K562 (cell line): ENCODE results near the gene RAE1. TPM values are rescaled to one million over a fixed set of nuclear protein-coding genes. Genes with fewer than 3 reads are reported as not detected.

Experiments used
- ATAC-seq: fragments of 200-7000 bp; cut with Tn5 transposase; 3 replicates; pipeline ENCODE4 v1.9.1; 2020; ENCODE audit warnings: moderate library complexity
- Bru-seq: library from RNA; stranded (reverse); fragments of 400-500 nt; gene quantifications from one replicate; lab custom pipeline; 2021; lab: Mats Ljungman, UMichigan
- BruChase-seq, 2 experiments: library from RNA; stranded (reverse); fragments of 400-500 nt; gene quantifications; one replicate each; lab custom pipeline; 2021; lab: Mats Ljungman, UMichigan
- BruUV-seq: library from RNA; stranded (reverse); fragments of 400-500 nt; replicated peaks from 2 replicates; lab custom pipeline; 2021; lab: Mats Ljungman, UMichigan
- CTCF ChIA-PET: fragments of 300-600 bp; formaldehyde crosslinking; extraction: SDS; loops from one replicate; lab custom pipeline; 2021; ENCODE audit warnings: low intra/inter-chr PET ratio; lab: Yijun Ruan, JAX
- POLR2A ChIA-PET: fragments of 300-600, 350-650 bp; sonication (Branson Sonifier 250); formaldehyde crosslinking; extraction: SDS; loops from one replicate; lab custom pipeline; 2021; ENCODE audit warnings: antibody characterized with exemption, inconsistent platforms; lab: Yijun Ruan, JAX
- DNase-seq, 4 experiments: peaks; one replicate each; pipeline versions ENCODE4 v3.0.0 to v3.0.0-alpha.2; 2011 to 2018; ENCODE audit warnings: low spot score in 3 of 4, mixed read lengths in 3 of 4; ENCODE audit errors: extremely low read depth in 1 of 4
- FAIRE-seq: peaks from 2 replicates; lab custom pipeline; 2011; peaks lifted over from hg19 to GRCh38; lab: Jason Lieb, UNC
- H2AFZ ChIP-seq: 2 replicates; pipeline ENCODE4 v1.6.0; 2011; ENCODE audit warnings: low read depth, low read length, control low read depth, inconsistent platforms
- H3K27ac ChIP-seq: fragments of 200-600 bp; 3 replicates; pipeline ENCODE4 v1.8.0; 2011; ENCODE audit warnings: low read depth, mild to moderate bottlenecking, control low read depth, inconsistent platforms, low read length, moderate library complexity, mixed read lengths; ENCODE audit errors: extremely low read depth
- H3K27me3 ChIP-seq, 2 experiments: fragments of 300-600 bp in 1 of 2; 2 replicates in 1 of 2; 3 replicates in 1 of 2; pipeline versions ENCODE4 v1.6.0 to v1.8.0; 2011; ENCODE audit warnings: inconsistent platforms in 2 of 2, low read length in 2 of 2, mild to moderate bottlenecking in 1 of 2, mixed read lengths in 1 of 2, moderate library complexity in 1 of 2; ENCODE audit not compliant: control insufficient read depth in 2 of 2, insufficient read depth in 2 of 2
- H3K36me3 ChIP-seq: fragments of 300-600 bp; 3 replicates; pipeline ENCODE4 v1.8.0; 2011; ENCODE audit warnings: mild to moderate bottlenecking, low read length, inconsistent platforms; ENCODE audit not compliant: control insufficient read depth, insufficient read depth
- H3K4me1 ChIP-seq, 2 experiments: fragments of 200-600 bp in 1 of 2; replicated peaks in 1 of 2; 2 replicates in 1 of 2; 3 replicates in 1 of 2; pipeline versions ENCODE4 v1.5.1 to v1.8.0; 2011; ENCODE audit warnings: inconsistent platforms in 2 of 2, low read length in 2 of 2, mild to moderate bottlenecking in 1 of 2, mixed read lengths in 1 of 2, moderate library complexity in 1 of 2; ENCODE audit not compliant: control insufficient read depth in 2 of 2, insufficient read depth in 2 of 2
- H3K4me2 ChIP-seq: 2 replicates; pipeline ENCODE4 v1.6.1; 2011; ENCODE audit warnings: low read length, control low read depth, inconsistent platforms, mixed read lengths; ENCODE audit not compliant: insufficient read depth
- H3K4me3 ChIP-seq: fragments of 200-600 bp; sonication (generic), shearing (Covaris generic); 2 replicates; pipeline ENCODE4 v1.5.1; 2016; ENCODE audit warnings: control low read depth, inconsistent platforms
- H3K79me2 ChIP-seq: fragments of 200-600 bp; 3 replicates; pipeline ENCODE4 v1.8.0; 2011; ENCODE audit warnings: low read length, inconsistent platforms; ENCODE audit not compliant: control insufficient read depth, insufficient read depth
- H3K9ac ChIP-seq, 2 experiments: 2 replicates each; pipeline versions ENCODE4 v1.6.0 to v1.6.1; 2011; ENCODE audit warnings: low read depth in 2 of 2, low read length in 2 of 2, control low read depth in 1 of 2, inconsistent platforms in 1 of 2, mild to moderate bottlenecking in 1 of 2, mixed read lengths in 1 of 2; ENCODE audit not compliant: insufficient read depth in 1 of 2
- H3K9me1 ChIP-seq: one replicate; pipeline ENCODE4 v1.6.0; 2011; ENCODE audit warnings: inconsistent platforms, mild to moderate bottlenecking, low read length, moderate library complexity; ENCODE audit not compliant: control insufficient read depth, insufficient read depth
- H3K9me3 ChIP-seq: replicated peaks from 2 replicates; pipeline ENCODE4 v1.5.1; 2011; ENCODE audit warnings: low read depth, low read length, inconsistent platforms; ENCODE audit not compliant: control insufficient read depth, insufficient read depth
- H4K20me1 ChIP-seq: replicated peaks from 2 replicates; pipeline ENCODE4 v1.6.1; 2011; ENCODE audit warnings: low read length, inconsistent platforms, mixed read lengths; ENCODE audit not compliant: control insufficient read depth, insufficient read depth
- NCOA1 ChIP-seq: fragments of 450-650 bp; IDR thresholded peaks from 2 replicates; pipeline ENCODE4 v1.6.1; 2016; ENCODE audit warnings: low read depth
- NR3C1 ChIP-seq: sonication (generic); formaldehyde crosslinking; IDR thresholded peaks from 2 replicates; pipeline ENCODE4 v1.8.1; 2022; ENCODE audit warnings: missing genetic modification reagents
- ZNF316 ChIP-seq: fragments of 450-650 bp; IDR thresholded peaks from 2 replicates; pipeline ENCODE4 v1.6.1; 2016
- WGBS: fragments of 100-300 bp; shearing (Covaris generic); methylation state at CpG from one replicate; pipeline ENCODE4 v1.1.6; 2016; ENCODE audit warnings: low coverage, mixed read lengths; ENCODE audit not compliant: insufficient coverage; ENCODE audit errors: missing lambda C conversion rate; 5-methylcytosine and 5-hydroxymethylcytosine counted together
- in situ Hi-C: fragments of 300-500 bp; cut with MboI; formaldehyde crosslinking; loops from 4 replicates; pipeline ENCODE4 v1.15.0; 2018; ENCODE audit warnings: inconsistent platforms, mixed read lengths
- intact Hi-C: fragments of 100-400 bp; cut with micrococcal nuclease; formaldehyde crosslinking; loops from 2 replicates; pipeline ENCODE4 v1.14.2; 2022
- long read RNA-seq, 3 experiments: library from polyadenylated mRNA in 2 of 3; library from RNA in 1 of 3; unstranded in 2 of 3; stranded (forward) in 1 of 3; transcript quantifications; one replicate each; pipeline ENCODE4 v2.0.0, GENCODE V29; 2019 to 2022
- polyA minus RNA-seq, 3 experiments: library from RNA; depleted of rRNA, polyadenylated mRNA; stranded (reverse); fragments of >200 nt; gene quantifications; 2 replicates each; pipeline ENCODE4 v1.2.3, GENCODE V29; 2011
- polyA plus RNA-seq, 8 experiments: library from polyadenylated mRNA; depleted of rRNA in 4 of 8; stranded (reverse) in 5 of 8; unstranded in 3 of 8; fragments of >200 nt; fragmentation: Nextera tagmentation in 2 of 8; fragmentation: Illumina TruSeq in 1 of 8; extraction: Ambion mirVana in 2 of 8; extraction: Trizol in 1 of 8; gene quantifications; 2 replicates each; pipeline versions ENCODE4 v1.2.1 to v1.2.3, GENCODE V29; 2011 to 2014; ENCODE audit warnings: inconsistent platforms in 1 of 8, missing spikeins in 1 of 8
- total RNA-seq, 7 experiments: library from RNA; depleted of rRNA in 6 of 7; stranded (reverse); fragments of >200 nt in 6 of 7; fragmentation: Illumina TruSeq in 2 of 7; extraction: Trizol in 2 of 7; gene quantifications; 2 replicates each; pipeline versions ENCODE4 v1.2.1 to v1.2.3, GENCODE V29; 2011 to 2021; ENCODE audit warnings: low replicate concordance in 1 of 7
- TF ChIP-seq, protein P1 (sequence below): sonication (generic); formaldehyde crosslinking; IDR thresholded peaks from 2 replicates; pipeline ENCODE4 v1.8.0; 2023; ENCODE audit warnings: mild to moderate bottlenecking, missing genetic modification reagents
- TF ChIP-seq, protein P2 (sequence below): IDR thresholded peaks from 2 replicates; pipeline ENCODE4 v1.6.1; 2011; ENCODE audit not compliant: insufficient read length; ENCODE audit errors: extremely low read depth
- TF ChIP-seq, protein P3 (sequence below), 2 experiments: IDR thresholded peaks; 2 replicates each; pipeline ENCODE4 v1.6.1; 2012; ENCODE audit warnings: improper control_type of control experiment in 2 of 2, low read depth in 2 of 2, low read length in 2 of 2, borderline replicate concordance in 1 of 2

RAE1 gene, protein sequence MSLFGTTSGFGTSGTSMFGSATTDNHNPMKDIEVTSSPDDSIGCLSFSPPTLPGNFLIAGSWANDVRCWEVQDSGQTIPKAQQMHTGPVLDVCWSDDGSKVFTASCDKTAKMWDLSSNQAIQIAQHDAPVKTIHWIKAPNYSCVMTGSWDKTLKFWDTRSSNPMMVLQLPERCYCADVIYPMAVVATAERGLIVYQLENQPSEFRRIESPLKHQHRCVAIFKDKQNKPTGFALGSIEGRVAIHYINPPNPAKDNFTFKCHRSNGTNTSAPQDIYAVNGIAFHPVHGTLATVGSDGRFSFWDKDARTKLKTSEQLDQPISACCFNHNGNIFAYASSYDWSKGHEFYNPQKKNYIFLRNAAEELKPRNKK
- total RNA-seq (2011; cell fraction: chromatin; rRNA removed; ENCODE audit: low replicate concordance): 95.3 and 106 TPM in 2 replicates
- 55.4 and 62.8 TPM in 2 replicates for total RNA-seq (2011; cell fraction: nucleolus; rRNA removed)
- 67.5 and 71.1 TPM in 2 replicates for total RNA-seq (2011; cell fraction: nucleoplasm; rRNA removed)
- 40.8 and 60.8 TPM in 2 replicates for total RNA-seq (2014; rRNA removed)
- total RNA-seq (2014; rRNA removed; fragmentation: Illumina TruSeq; extraction: Trizol): 77.7 and 81.1 TPM in 2 replicates
- 82.6 and 84.9 TPM in 2 replicates for total RNA-seq (2015; rRNA removed; fragmentation: Illumina TruSeq; extraction: Trizol)
- total RNA-seq (2021): 68.7 and 70.5 TPM in 2 replicates
- 49.8 and 52.2 TPM in 2 replicates for polyA plus RNA-seq (2011; rRNA removed)
- polyA plus RNA-seq (2011; cell fraction: cytosol; rRNA removed): 54.7 and 109 TPM in 2 replicates
- polyA plus RNA-seq (2011; cell fraction: nucleus; rRNA removed): 88.3 and 89.8 TPM in 2 replicates
- 45.2 and 61.8 TPM in 2 replicates for polyA plus RNA-seq (2012)
- 100 and 104 TPM in 2 replicates for polyA plus RNA-seq (2014; fragmentation: Illumina TruSeq; extraction: Trizol)
- 100 to 1,000 TPM; 223 to 248 TPM for polyA plus RNA-seq (2014; fragmentation: Nextera tagmentation; extraction: Ambion mirVana)
- 33.7 and 62.4 TPM in 2 replicates for polyA plus RNA-seq (2014; rRNA removed)
- polyA minus RNA-seq (2011; rRNA and poly(A)+ RNA removed): 80.5 and 110 TPM in 2 replicates
- 36.4 and 45.3 TPM in 2 replicates for polyA minus RNA-seq (2011; cell fraction: cytosol; rRNA and poly(A)+ RNA removed)
- polyA minus RNA-seq (2011; cell fraction: nucleus; rRNA and poly(A)+ RNA removed): 55.3 and 89.0 TPM in 2 replicates
- percentile 90 among the genes with signal in this experiment for Bru-seq, nascent RNA
- BruChase-seq, experiment 1, labeled RNA remaining after a 2-hour chase: percentile 91 among the genes with signal in this experiment
- BruChase-seq, experiment 2, labeled RNA remaining after a 6-hour chase: percentile 91 among the genes with signal in this experiment
- long read RNA-seq, experiment 1, transcript RAE1-201 (12 exons, 2,362 nt): minor isoform, 13 of 409 reads
- long read RNA-seq, experiment 1, transcript RAE1-203 (12 exons, 2,639 nt): major isoform, 312 of 409 reads
- long read RNA-seq, experiment 1, partial matches to known transcripts: 17 of 409 reads
- long read RNA-seq, experiment 1, other reads (novel, unspliced or antisense): 67 of 409 reads
- long read RNA-seq, experiment 2, transcript RAE1-203 (12 exons, 2,639 nt): major isoform, 80 of 112 reads
- long read RNA-seq, experiment 2, partial matches to known transcripts: 16 of 112 reads
- long read RNA-seq, experiment 2, other reads (novel, unspliced or antisense): 14 of 112 reads
- long read RNA-seq, experiment 3, transcript RAE1-203 (12 exons, 2,639 nt): major isoform, 188 of 218 reads
- long read RNA-seq, experiment 3, transcript RAE1-201 (12 exons, 2,362 nt): minor isoform, 9 of 218 reads
- long read RNA-seq, experiment 3, transcript RAE1-209 (11 exons, 1,503 nt): minor isoform, 5 of 218 reads
- long read RNA-seq, experiment 3, partial matches to known transcripts: 5 of 218 reads
- long read RNA-seq, experiment 3, other reads (novel, unspliced or antisense): 10 of 218 reads

DNA sequence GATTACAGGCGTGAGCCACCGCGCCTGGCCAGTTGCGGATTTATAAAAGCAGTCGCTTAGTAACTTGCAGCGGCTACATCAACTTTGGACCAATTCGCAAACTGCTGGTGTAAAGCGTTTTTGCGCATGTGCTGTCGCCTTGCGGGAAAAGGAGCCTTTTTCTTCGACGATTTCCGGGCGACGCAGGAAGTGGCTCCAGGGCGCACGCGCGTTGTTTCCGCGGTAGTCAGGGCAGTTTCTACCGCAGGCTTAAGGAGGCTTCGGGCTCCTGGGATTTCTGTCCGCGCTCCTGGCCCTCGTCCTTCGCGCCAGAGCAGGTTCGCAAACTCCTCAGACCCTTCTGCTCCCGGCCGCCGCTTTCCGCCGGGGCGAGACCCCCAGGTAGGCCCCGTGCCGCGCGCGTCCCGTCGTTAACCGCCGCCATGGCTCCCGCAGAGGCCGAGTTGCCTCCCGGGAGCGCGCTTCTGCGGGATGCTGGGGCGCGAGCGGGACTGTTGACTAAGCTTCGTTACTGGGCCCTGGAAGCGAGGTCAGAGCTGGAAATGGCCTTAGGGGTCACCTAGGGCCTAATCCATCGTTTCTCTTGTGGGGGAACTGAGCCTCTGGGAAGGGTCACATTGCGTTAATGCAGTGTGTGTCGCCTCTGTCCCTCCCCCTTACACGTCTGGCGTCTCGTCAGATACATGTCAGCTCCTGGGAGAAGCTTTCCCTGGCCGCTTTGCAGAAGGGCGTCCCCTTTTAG lies at the start of gene RAE1:
Gene RAE1, plus strand, starts transcription at position 214 of the 742 bp plus-strand sequence. CDS start 2,784 bp downstream, outside the sequence.
- H3K4me1 ChIP-seq: peaks cover 7% of the 10 kb centered on the region in 2 experiments
- peak within 1 kb of the TSS; percentile 92 to 95 for H3K9ac ChIP-seq
- peak within 1 kb of the TSS; percentile 96 for H3K4me3 ChIP-seq
- H4K20me1 ChIP-seq: peaks cover 10% of the 10 kb centered on the region
- peak within 1 kb of the TSS; percentile 100 for H3K4me2 ChIP-seq
- peaks cover 34% of the 10 kb centered on the region for H3K36me3 ChIP-seq
- H3K27ac ChIP-seq: peak within 1 kb of the TSS; percentile 91
- CTCF ChIA-PET: no interaction called here
- H2AFZ ChIP-seq: peak within 1 kb of the TSS; percentile 98
- H3K9me3 ChIP-seq: no peaks in the 10 kb centered on the region
- POLR2A ChIA-PET: interaction anchor here (0.8 kb wide), 1 partner anchor 28 kb away, joined by 3 read pairs; no protein-coding TSS in a partner anchor
- WGBS: 0% methylated on average over 59 of the region's 64 CpGs
- H3K9me1 ChIP-seq: no peaks in the 10 kb centered on the region
- peak; percentile 93 for FAIRE-seq
- peaks cover 39% of the 10 kb centered on the region for H3K79me2 ChIP-seq
- no peaks in the 10 kb centered on the region for H3K27me3 ChIP-seq
- ATAC-seq: peak; percentile 97
- in situ Hi-C loops: no loop called here
- TSS peak; percentile 42 for BruUV-seq
- DNase-seq: peak; percentile 75 to 95 (median 81)
- intact Hi-C loops: no loop called here
- TF ChIP-seq NCOA1 (no peak), ZNF316 (no peak), NR3C1 (CRISPR knock-in tag) (no peak)
- TF ChIP-seq, protein P1, sequence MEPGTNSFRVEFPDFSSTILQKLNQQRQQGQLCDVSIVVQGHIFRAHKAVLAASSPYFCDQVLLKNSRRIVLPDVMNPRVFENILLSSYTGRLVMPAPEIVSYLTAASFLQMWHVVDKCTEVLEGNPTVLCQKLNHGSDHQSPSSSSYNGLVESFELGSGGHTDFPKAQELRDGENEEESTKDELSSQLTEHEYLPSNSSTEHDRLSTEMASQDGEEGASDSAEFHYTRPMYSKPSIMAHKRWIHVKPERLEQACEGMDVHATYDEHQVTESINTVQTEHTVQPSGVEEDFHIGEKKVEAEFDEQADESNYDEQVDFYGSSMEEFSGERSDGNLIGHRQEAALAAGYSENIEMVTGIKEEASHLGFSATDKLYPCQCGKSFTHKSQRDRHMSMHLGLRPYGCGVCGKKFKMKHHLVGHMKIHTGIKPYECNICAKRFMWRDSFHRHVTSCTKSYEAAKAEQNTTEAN (CRISPR knock-in tag): no peak
- TF ChIP-seq, protein P2, sequence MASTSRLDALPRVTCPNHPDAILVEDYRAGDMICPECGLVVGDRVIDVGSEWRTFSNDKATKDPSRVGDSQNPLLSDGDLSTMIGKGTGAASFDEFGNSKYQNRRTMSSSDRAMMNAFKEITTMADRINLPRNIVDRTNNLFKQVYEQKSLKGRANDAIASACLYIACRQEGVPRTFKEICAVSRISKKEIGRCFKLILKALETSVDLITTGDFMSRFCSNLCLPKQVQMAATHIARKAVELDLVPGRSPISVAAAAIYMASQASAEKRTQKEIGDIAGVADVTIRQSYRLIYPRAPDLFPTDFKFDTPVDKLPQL: no peak
- TF ChIP-seq, protein P3, sequence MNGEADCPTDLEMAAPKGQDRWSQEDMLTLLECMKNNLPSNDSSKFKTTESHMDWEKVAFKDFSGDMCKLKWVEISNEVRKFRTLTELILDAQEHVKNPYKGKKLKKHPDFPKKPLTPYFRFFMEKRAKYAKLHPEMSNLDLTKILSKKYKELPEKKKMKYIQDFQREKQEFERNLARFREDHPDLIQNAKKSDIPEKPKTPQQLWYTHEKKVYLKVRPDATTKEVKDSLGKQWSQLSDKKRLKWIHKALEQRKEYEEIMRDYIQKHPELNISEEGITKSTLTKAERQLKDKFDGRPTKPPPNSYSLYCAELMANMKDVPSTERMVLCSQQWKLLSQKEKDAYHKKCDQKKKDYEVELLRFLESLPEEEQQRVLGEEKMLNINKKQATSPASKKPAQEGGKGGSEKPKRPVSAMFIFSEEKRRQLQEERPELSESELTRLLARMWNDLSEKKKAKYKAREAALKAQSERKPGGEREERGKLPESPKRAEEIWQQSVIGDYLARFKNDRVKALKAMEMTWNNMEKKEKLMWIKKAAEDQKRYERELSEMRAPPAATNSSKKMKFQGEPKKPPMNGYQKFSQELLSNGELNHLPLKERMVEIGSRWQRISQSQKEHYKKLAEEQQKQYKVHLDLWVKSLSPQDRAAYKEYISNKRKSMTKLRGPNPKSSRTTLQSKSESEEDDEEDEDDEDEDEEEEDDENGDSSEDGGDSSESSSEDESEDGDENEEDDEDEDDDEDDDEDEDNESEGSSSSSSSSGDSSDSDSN (IDR thresholded peaks at IDR 0.05; ENCODE audit: borderline replicate concordance in 1 of 2, low read depth in 2 of 2, low read length in 2 of 2): no peak
